GM10248 (cell line): ENCODE measurements around the gene SELENBP1.
"Not testable (repeated sequence)": the region's sequence is repeated elsewhere in the genome, so short reads cannot be mapped to it uniquely, and the experiment has no call there.

ENCODE experiments used
- CTCF ChIA-PET: fragments of 300-600 bp; sonication (Branson Sonifier 250); formaldehyde crosslinking; extraction: SDS; loops from one replicate; lab custom pipeline; 2021; ENCODE audit warnings: antibody characterized with exemption; lab: Yijun Ruan, JAX
- POLR2A ChIA-PET: fragments of 350-650 bp; sonication (Branson Sonifier 250); formaldehyde crosslinking; extraction: SDS; loops from one replicate; lab custom pipeline; 2020; ENCODE audit warnings: antibody characterized with exemption; lab: Yijun Ruan, JAX
- DNase-seq: peaks from one replicate; pipeline ENCODE4 v3.0.0; 2012; ENCODE audit errors: extremely low spot score
- TF ChIP-seq, protein P1 (sequence below): IDR thresholded peaks from 2 replicates; pipeline ENCODE4 v1.5.1; 2012; ENCODE audit warnings: mild to moderate bottlenecking, low read depth; ENCODE audit errors: extremely low read depth, missing control alignments, control extremely low read depth

SELENBP1 gene

DNA sequence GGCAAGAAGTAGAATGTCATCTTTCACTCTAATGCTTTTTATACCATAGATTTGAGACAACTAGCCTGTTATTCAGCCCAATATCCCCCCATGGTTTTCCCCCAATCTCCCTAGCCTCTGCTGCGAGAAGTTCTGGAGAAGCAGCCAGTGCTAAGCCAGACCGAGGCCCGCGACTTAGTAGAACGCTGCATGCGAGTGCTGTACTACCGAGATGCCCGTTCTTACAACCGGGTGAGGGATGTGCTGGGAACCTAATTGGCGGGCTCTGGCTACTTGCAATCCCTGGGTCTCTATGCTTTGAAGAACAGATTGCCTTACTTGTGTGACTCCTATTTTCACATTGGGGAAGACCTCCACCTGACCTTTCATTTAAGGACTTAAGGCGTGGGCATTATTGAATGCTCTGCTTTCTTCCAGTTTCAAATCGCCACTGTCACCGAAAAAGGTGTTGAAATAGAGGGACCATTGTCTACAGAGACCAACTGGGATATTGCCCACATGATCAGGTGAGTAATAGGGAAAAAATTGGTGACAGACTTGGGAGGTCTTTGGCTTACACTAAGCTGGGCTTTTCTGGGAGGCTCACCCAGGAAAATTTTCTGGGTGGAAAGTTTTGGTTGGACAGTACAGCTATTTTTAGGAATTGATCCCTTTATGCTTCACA lies 28.8 kb upstream of the SELENBP1 start:
- POLR2A ChIA-PET: no interaction called here
- CTCF ChIA-PET: interaction anchor here (3.3 to 6.7 kb wide), 2 partner anchors 11 to 60 kb away, joined by 13 to 27 read pairs; no protein-coding TSS in a partner anchor
- DNase-seq: no peak

DNA sequence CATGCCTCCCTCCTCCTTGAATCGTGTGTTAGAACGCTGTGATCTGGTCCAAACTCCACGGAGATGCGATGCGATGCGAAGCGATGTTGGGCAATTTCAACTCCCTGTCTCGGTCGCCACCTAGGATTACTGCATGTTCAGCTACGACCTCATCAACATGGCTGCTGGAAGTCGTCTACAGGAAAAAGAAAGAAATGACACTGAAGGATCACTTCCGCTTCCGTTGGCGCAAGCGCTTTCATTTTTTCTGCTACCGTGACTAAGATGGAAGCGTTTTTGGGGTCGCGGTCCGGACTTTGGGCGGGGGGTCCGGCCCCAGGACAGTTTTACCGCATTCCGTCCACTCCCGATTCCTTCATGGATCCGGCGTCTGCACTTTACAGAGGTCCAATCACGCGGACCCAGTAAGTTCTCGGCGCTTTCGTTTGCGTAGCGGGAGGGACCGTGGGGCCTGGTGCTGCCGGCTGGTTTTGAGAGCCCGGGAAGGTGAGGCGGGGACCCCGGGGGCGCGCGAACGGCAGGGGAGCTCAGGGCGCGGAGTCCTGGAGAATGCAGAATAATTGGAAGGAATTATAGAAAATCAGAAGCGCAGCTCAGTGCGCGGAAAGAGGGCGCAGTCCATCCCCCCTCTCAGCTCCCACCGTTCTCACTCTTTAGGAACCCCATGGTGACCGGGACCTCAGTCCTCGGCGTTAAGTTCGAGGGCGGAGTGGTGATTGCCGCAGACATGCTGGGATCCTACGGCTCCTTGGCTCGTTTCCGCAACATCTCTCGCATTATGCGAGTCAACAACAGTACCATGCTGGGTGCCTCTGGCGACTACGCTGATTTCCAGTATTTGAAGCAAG lies 27.0 kb upstream of the SELENBP1 start, which contains the start of gene PSMB4:
TSS of gene PSMB4 (plus strand) at position 250 of the 848 bp plus-strand sequence. CDS start at position 265, 15 bp downstream.
- TF ChIP-seq, protein P1, sequence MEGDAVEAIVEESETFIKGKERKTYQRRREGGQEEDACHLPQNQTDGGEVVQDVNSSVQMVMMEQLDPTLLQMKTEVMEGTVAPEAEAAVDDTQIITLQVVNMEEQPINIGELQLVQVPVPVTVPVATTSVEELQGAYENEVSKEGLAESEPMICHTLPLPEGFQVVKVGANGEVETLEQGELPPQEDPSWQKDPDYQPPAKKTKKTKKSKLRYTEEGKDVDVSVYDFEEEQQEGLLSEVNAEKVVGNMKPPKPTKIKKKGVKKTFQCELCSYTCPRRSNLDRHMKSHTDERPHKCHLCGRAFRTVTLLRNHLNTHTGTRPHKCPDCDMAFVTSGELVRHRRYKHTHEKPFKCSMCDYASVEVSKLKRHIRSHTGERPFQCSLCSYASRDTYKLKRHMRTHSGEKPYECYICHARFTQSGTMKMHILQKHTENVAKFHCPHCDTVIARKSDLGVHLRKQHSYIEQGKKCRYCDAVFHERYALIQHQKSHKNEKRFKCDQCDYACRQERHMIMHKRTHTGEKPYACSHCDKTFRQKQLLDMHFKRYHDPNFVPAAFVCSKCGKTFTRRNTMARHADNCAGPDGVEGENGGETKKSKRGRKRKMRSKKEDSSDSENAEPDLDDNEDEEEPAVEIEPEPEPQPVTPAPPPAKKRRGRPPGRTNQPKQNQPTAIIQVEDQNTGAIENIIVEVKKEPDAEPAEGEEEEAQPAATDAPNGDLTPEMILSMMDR: peak; percentile 48
- DNase-seq: peak; percentile 90
- ChIA-PET CTCF (interaction anchor here (1.0 to 6.7 kb wide), 6 partner anchors 8 to 59 kb away, joined by 3 to 27 read pairs (median 4); no protein-coding TSS in a partner anchor), POLR2A (interaction anchor here (0.7 kb wide), 1 partner anchor 163 kb away, joined by 3 read pairs; no protein-coding TSS in a partner anchor)

More for the DNA sequence above, 28.8 kb upstream of the SELENBP1 start:
- TF ChIP-seq, protein P1: no peak

DNA sequence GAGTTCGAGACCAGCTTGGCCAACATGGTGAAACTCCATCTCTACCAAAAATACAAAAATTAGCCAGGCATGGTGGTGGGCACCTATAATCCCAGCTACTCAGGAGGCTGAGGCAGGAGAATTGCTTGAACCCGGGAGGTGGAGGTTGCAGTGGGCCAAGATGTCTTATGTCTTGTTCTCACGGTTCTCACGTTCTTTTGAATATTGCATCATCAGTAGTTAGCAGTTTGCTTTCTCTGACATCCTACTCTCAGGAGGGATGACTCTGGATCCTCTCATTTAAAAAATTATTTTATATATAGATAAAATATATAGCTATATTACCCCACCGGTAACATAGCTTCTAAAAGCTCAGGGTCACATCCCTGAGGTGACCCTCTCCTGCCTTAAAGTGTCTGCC lies 23.8 kb upstream of the SELENBP1 start:
- DNase-seq, POLR2A ChIA-PET: not testable (repeated sequence)
- CTCF ChIA-PET: interaction anchor here (0.7 to 2.6 kb wide), 6 partner anchors 11 to 101 kb away, joined by 3 to 8 read pairs (median 6); no protein-coding TSS in a partner anchor

DNA sequence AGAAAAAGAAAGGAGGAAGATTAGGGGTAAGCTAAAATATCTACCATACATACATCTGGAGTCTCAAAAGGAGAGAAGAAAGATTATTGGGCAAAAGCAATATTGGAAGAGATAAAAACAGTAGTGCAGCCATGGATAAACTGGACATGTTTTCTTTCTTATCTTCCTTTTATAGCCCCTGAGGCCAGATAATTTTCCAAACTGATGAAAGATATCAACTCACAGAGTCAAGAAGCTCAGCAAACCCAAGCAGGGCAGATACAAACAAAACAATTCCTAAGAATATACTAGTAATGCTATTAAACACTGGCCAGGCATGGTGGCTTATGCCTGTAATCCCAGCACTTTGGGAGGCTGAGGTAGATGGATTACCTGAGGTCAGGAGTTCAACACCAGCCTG lies 21.1 kb upstream of the SELENBP1 start:
- POLR2A ChIA-PET: no interaction called here
- DNase-seq: no peak
- TF ChIP-seq, protein P1: no peak
- CTCF ChIA-PET: interaction anchor here (1.5 to 1.7 kb wide), 2 partner anchors 11 to 42 kb away, joined by 3 read pairs; no protein-coding TSS in a partner anchor

DNA sequence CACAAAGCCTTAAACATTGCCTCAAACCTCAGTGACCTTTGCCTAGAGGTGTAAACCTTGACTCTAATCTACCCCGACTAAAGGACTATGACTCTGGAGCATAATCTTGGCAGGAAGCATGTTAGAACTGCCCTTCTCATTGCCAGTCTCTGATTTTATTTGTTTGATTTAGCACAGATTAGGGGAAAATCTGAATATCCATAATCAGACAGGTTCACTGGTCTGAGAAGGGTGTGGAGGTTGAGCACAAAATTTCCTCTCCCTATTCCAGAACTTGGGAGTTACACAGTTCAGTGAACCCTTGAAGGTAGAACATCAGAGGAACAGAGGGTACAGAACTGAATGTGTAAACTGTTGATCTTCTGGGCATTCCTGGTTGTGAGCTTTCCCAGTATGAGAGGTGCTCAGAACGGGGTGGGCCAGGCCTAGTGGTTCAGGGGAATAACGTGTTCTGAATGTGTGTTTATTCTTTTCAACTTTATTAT lies 18.6 kb upstream of the SELENBP1 start:
- POLR2A ChIA-PET: no interaction called here

DNA sequence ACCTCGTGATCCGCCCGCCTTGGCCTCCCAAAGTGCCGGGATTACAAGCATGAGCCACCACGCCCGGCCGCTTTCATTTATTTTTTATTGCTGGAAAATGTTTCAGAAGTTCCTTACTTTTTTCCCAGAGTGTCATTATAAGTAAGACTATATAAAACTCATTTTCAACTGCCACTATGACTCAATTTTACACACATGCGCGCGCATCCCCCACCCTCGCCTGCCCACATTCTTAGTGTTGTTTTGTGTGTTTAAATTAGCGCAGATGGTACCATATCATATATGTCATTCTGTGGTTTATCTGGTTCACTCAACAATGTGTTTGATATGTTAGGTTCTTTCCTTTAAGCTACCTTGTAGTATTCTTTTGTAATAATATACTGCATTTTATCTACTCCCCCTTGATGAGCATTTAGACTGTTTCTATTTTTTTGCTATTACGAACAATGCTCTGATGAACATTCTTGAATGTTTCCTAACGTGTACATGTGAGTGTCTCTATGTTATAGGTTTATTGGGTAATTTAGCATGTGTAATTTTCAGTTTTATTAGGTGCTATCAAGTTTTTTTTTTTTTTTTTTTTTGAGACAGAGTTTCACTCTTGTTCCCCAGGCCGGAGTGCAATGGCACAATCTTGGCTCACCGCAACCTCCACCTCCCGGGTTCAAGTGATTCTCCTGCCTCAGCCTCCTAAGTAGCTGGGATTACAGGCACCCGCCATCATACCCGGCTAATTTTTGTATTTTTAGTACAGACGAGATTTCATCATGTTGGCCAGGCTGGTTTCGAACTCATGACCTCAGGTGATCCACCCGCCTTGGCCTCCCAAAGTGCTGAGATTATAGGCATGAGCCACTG lies 17.9 kb upstream of the SELENBP1 start:
- POLR2A ChIA-PET, DNase-seq: not testable (repeated sequence)
- CTCF ChIA-PET: interaction anchor here (0.7 to 1.3 kb wide), 2 partner anchors 9 to 95 kb away, joined by 3 to 5 read pairs; no protein-coding TSS in a partner anchor

More for the DNA sequence above, 18.6 kb upstream of the SELENBP1 start:
- CTCF ChIA-PET: interaction anchor here (0.9 to 1.3 kb wide), 2 partner anchors 10 to 50 kb away, joined by 3 to 5 read pairs; no protein-coding TSS in a partner anchor
- no peak for DNase-seq
- TF ChIP-seq, protein P1: no peak
